T47D (cell line): ENCODE results near the gene PTPN11.
"Not testable (repeated sequence)": the region's sequence is repeated elsewhere in the genome, so short reads cannot be mapped to it uniquely, and the experiment has no call there.

Experiments
- DNase-seq, 2 experiments: peaks; one replicate each; pipeline versions ENCODE4 v3.0.0 to v3.0.0-alpha.2; 2011 to 2012; ENCODE audit warnings: low read depth in 1 of 2, low spot score in 1 of 2
- JUND ChIP-seq: IDR thresholded peaks from 2 replicates; pipeline ENCODE4 v1.6.1; 2012; ENCODE audit warnings: low read depth
- in situ Hi-C: cut with HindIII; loops from 2 replicates; pipeline ENCODE4 v1.10.0; 2016; ENCODE audit warnings: low sequenced_read_pairs, low pct_unique_long_range_greater_than_20kb

The PTPN11 gene

DNA sequence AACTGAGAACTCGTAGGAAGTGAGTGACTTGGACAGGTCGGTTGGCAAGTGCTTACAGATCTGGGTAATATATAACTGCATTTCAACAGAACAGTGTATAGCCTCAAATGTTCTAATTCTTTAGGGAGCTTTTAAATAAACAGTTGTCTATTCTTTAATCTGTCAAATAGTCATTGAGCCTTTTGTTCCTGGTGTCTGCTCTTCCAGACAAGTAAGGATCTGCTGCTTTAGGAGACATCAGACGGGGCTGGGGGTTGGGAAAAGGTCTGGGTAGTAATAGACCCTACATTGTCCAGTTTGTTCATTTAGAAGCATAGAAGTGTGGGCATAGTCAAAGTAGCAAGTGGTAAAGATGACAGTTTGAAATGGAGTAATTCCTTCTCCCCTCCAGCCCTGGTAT lies 2.0 kb downstream of the PTPN11 start:
- in situ Hi-C loops, result no loop called here

DNA sequence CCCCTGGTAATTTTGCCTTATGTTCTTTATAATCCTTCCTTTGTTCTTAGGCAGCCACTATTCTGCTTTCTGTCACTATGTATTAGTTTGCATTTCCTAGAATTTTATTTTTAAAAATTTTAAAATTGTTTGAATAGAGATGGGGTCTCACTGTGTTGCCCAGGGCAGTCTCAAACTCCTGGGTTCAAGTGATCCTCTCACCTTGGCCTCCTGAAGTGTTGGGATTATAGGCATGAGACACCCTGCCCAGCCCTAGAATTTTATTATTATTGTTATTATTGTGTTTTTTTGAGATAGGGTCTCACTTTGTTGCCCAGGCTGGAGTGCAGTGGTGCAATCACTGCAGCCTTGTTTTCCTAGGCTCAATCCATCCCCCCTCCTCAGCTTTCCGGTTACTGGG lies 2.6 kb downstream of the PTPN11 start:
- TF ChIP-seq JUND, result no peak
- in situ Hi-C loops, result no loop called here

More for the DNA sequence above, 2.0 kb downstream of the PTPN11 start:
- no peak for TF ChIP-seq JUND
- no peak for DNase-seq

DNA sequence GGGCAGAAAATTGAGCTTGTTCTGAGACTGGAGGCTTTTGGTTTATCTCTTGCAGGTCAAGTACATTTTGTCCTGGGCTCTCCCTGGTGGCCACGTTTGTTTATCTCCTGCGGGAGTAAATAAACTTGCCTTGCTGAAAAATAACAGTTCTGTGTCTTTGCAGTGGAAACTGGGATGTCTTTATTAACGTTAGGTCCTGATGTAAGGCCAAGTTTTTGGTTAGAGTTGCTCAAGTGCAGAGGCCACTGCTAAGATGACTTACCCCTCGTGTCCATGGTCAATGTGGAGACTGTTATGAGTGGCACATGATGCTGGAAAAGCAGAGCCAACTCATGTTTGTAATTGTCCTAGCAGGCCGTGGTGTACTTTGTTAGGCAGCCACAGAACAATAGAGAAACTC lies 3.8 kb downstream of the PTPN11 start:
- no peak for DNase-seq
- TF ChIP-seq JUND, result no peak
- in situ Hi-C loops, result no loop called here

More for the DNA sequence above, 2.6 kb downstream of the PTPN11 start:
- no peak for DNase-seq

DNA sequence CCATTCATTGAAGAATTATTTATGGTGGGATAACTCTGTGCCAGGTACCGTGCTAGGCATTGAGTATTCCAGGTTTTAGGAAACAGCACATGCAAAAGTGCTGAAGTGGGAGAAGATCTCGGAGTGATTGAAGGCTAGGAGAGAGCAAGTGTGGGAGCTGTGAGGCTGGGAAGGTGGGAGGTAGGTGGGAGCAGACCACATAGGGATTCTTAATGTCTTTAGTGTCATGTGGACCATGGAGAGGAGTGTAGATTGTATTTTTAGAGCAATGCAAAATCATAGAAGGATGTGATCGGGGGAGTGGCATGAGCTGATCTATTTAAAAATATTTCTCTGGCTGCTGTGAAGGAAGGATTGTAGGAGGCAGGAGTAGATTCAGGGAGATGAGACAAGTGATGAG lies 5.4 kb downstream of the PTPN11 start:
- DNase-seq, result no peak
- no peak for TF ChIP-seq JUND
- in situ Hi-C loops, result no loop called here

DNA sequence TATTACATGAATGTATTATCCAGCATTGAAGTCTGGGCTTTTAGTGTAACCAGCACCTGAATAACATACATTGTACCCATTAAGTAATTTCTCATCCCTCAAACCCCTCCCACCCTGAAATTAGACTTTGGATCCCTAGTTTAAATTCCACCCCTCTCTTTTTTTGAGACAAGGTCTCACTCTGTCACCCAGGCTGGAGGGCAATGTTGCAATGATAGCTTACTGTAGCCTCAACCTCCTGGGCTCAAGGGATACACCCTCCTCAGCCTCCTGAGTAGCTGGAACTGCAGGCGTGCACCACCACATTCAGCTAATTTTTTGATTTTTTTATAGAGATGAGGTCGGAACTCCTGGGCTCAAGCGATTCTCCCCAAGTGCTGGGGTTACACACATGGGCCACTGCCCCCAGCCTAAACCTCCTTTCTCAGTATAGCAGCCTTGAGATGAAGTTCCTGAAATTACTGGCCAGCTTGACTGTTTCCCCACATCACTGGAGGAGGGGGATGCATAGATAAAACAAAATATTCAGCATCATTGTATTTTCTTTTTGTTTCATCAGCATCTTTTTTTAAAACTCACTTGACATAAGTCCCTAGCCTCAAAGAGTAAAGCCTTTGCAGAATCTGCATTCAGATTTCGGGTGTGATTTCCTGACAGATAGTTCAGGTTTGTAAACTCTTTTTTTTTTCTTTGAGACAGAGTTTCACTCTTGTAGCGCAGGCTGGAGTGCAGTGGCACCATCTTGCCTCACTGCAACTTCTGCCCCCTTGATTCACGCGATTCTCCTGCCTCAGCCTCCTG lies 7.0 kb downstream of the PTPN11 start:
- TF ChIP-seq JUND, result no peak
- in situ Hi-C loops, result no loop called here
- DNase-seq, result no peak

DNA sequence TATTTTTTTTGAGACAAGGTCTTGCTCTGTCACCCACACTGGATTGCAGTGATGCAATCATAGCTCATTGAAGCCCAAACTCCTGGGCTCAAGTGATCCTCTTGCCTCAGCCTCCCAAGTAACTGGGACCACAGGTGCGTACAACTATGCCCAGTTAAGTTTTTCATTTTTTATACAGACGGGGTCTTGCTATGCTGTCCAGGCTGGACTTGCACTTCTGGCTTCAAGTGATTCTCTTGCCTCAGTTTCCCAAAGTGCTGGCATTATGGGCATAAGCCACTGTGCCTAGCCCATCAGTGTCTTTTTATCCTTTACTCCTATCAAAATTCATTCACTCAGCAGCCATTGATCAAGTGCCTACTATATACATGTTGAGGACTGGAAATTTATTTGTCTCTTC lies 9.0 kb downstream of the PTPN11 start:
- in situ Hi-C loops, result no loop called here
- TF ChIP-seq JUND, result no peak
- DNase-seq, result no peak

DNA sequence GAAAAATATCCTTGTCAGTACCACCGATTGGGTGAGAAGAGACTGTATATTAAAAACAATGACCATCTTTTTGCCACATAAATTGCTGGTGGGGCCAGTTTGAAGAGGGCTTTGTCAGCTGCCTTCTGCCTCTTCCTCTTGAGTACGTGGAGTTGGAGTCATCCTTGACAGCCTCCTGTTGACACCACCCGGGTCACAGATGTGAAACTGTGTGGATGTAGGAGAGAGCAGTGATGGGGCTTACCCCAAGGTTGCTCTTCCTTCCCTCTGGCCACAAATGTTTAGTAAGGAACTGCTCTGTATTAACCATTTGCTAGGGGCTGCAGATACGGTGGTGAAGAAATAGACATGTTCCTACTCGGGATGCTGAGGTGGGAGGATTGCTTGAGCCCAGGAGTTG lies 12.2 kb downstream of the PTPN11 start:
- no peak for DNase-seq
- no peak for TF ChIP-seq JUND
- in situ Hi-C loops, result no loop called here

DNA sequence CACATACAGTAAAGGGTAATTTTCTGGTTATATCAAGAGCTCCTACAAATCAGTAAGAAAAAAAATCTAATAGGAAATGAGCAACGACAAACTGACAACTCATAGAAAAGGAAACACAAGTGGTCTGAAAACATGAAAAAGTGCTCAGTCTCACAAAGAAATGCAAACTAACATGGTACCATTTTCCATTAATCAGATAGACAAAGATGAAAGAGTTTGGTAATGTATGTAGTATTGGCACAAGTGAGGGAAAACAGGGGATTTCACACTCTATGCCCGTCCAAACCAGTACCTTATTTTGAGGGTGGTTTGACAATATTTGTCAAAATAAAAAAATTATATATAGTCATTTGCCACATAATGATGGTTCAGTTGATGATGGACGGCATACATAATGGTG lies 13.2 kb downstream of the PTPN11 start:
- no peak for TF ChIP-seq JUND
- in situ Hi-C loops, result no loop called here
- no peak for DNase-seq

DNA sequence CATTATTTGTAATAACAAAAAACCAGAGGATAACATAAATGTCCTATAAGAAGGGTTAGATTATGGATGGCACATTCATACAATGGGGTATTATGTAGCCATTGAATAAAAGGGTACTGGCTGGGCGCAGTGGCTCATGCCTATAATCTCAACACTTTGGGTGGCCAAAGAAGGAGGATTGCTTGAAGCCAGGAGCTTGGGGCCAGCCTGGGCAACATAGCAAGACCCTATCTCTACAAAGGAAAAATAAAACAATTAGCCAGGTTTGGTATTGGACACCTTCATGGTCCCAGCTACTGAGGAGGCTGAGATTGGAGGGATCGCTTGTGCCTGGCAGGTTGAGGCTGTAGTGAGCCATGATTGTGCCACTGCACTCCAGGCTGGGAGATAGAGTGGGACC lies 14.8 kb downstream of the PTPN11 start:
- in situ Hi-C loops, result no loop called here
- no peak for DNase-seq
- TF ChIP-seq JUND, result no peak

DNA sequence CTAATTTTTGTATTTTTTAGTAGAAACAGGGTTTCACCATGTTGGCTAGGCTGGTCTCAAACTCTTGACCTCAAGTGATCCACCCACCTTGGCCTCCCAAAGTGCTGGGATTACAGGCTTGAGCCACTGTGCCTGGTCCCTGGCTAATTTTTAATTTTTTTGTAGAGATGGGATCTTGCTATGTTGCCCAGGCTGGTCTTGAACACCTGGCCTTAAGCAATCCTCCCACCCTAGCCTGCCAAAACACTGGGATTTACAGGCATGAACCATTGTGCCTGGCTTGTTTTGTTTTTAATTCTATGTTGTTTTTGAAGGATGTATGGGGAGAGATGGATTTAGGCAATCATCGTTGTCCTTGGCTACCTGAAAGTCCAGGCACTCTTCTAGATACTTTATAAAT lies 19.9 kb downstream of the PTPN11 start:
- DNase-seq, in situ Hi-C loops: not testable (repeated sequence)

DNA sequence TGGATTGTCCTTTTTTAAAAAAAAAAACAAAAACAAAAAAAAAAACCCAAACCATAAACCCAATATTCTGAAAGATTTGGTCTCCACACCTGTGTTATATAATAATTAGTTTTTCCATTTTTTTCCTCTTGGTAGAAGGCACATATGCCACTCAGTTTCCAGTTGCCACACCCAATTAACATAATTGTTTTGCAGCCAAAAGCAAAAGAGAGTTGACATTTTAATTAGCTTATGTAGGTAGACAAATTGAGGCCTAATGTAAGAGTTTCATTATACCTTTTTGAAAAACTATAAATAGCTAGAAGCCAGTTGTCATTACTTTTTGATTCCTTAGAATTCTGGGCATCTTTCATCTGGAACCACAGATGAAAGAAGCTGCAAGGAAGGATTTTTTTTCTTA lies 21.0 kb downstream of the PTPN11 start:
- in situ Hi-C loops, result no loop called here
- no peak for DNase-seq

DNA sequence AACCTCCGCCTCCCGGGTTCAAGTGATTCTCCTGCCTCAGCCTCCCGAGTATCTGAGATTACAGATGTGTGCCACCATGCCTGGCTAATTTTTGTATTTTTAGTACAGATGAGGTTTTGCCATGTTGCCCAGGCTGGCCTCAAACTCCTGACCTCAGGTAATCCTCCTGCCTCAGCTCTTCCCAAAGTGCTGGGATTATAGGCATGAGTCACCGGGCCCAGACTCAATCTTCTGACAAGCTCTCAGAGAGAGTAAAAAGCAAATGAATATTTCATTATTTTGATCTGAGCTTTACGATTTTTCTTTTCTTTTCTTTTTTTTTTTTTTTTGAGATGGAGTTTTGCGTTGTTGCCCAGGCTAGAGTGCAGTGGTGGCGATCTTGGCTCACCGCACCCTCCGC lies 21.9 kb downstream of the PTPN11 start:
- DNase-seq, in situ Hi-C loops: not testable (repeated sequence)

More for the DNA sequence above, 21.0 kb downstream of the PTPN11 start:
- TF ChIP-seq JUND, result no peak

DNA sequence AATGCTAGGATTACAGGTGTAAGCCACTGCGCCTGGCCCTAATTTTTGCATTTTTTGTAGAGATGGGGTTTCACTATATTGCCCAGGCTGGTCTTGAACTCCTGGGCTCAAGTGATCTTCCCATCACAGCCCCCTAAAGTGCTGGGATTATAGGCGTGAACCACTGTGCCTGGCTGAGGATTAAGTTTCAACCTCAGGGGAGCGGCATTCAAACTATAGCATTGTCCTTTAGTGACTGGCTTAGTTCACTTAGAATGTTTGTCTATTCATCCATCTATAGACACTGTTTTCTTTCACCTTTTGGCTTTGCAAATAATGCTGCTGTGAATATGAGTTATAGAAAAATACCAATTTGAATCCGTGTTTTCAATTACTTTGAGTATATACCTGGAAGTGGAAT lies 25.2 kb downstream of the PTPN11 start:
- TF ChIP-seq JUND, result no peak
- in situ Hi-C loops, result no loop called here
- DNase-seq, result no peak
